A673 (cell line): Measurements from ENCODE around the gene MINDY2. TPM values are rescaled to one million over a fixed set of nuclear protein-coding genes. Genes with fewer than 3 reads are reported as not detected.
"Not testable (repeated sequence)": the region's sequence is repeated elsewhere in the genome, so short reads cannot be mapped to it uniquely, and the experiment has no call there.

Source experiments
- BruUV-seq: library from RNA; stranded (reverse); fragments of 400-500 nt; replicated peaks from 2 replicates; lab custom pipeline; 2021; lab: Mats Ljungman, UMichigan
- CTCF ChIA-PET: fragments of 300-600 bp; sonication (Branson Sonifier 250); formaldehyde crosslinking; loops from one replicate; lab custom pipeline; 2022; ENCODE audit warnings: antibody characterized with exemption; lab: Charles Lee
- POLR2A ChIA-PET: fragments of 300-600 bp; sonication (Branson Sonifier 250); formaldehyde crosslinking; loops from one replicate; lab custom pipeline; 2022; ENCODE audit warnings: antibody characterized with exemption; ENCODE audit not compliant: low non-redundant PET; lab: Charles Lee
- DNase-seq: peaks from one replicate; pipeline ENCODE4 v3.0.0-alpha.2; 2015; ENCODE audit warnings: low spot score
- H3K27ac ChIP-seq: fragments of 200-600 bp; sonication (generic); 2 replicates; pipeline ENCODE4 v1.5.1; 2016; ENCODE audit warnings: mixed run types, low read depth, mild to moderate bottlenecking, mixed read lengths, antibody characterized with exemption, low read length; ENCODE audit not compliant: poor library complexity, severe bottlenecking
- H3K27me3 ChIP-seq: fragments of 200-600 bp; sonication (generic); replicated peaks from 2 replicates; pipeline ENCODE4 v1.6.1; 2017; ENCODE audit warnings: mixed run types, low read depth, mild to moderate bottlenecking, mixed read lengths, antibody characterized with exemption, low read length; ENCODE audit not compliant: insufficient read depth, poor library complexity
- H3K36me3 ChIP-seq: fragments of 200-600 bp; sonication (generic); 2 replicates; pipeline ENCODE4 v1.6.1; 2016; ENCODE audit warnings: mixed run types, mild to moderate bottlenecking, mixed read lengths, antibody characterized with exemption, low read length; ENCODE audit not compliant: insufficient read depth, poor library complexity, severe bottlenecking
- H3K4me1 ChIP-seq: fragments of 200-600 bp; sonication (generic); 2 replicates; pipeline ENCODE4 v1.6.1; 2017; ENCODE audit warnings: mixed run types, mild to moderate bottlenecking, mixed read lengths, antibody characterized with exemption, low read length; ENCODE audit not compliant: insufficient read depth, poor library complexity, severe bottlenecking
- H3K4me3 ChIP-seq: fragments of 200-600 bp; sonication (generic); 2 replicates; pipeline ENCODE4 v1.5.1; 2016; ENCODE audit warnings: low read depth, mixed run types, mild to moderate bottlenecking, mixed read lengths, low read length; ENCODE audit not compliant: poor library complexity, severe bottlenecking
- H3K9me3 ChIP-seq: fragments of 200-600 bp; sonication (generic); 2 replicates; pipeline ENCODE4 v1.6.1; 2016; ENCODE audit warnings: mixed run types, low read depth, mild to moderate bottlenecking, mixed read lengths, antibody characterized with exemption, low read length; ENCODE audit not compliant: poor library complexity, severe bottlenecking
- CTCF ChIP-seq: fragments of 300-800, 200-600 bp; sonication (generic); conservative IDR thresholded peaks from 2 replicates; pipeline ENCODE4 v1.5.1; 2017; ENCODE audit warnings: low read depth, mild to moderate bottlenecking, antibody characterized with exemption, low read length, moderate library complexity, mixed read lengths
- EZH2 ChIP-seq: fragments of 200-600 bp; sonication (generic); IDR thresholded peaks from 2 replicates; pipeline ENCODE4 v1.6.1; 2017; ENCODE audit warnings: borderline replicate concordance, low read depth, mild to moderate bottlenecking, mixed read lengths, antibody characterized with exemption, low read length; ENCODE audit not compliant: poor library complexity, severe bottlenecking
- intact Hi-C: fragments of 100-400 bp; cut with micrococcal nuclease; formaldehyde crosslinking; loops from one replicate; pipeline ENCODE4 v1.10.0; 2022; ENCODE audit not compliant: unreplicated experiment
- total RNA-seq: library from RNA; stranded (reverse); gene quantifications from 2 replicates; pipeline ENCODE4 v1.2.3, GENCODE V29; 2021

Gene MINDY2
- total RNA-seq, 1 experiment from 2014 or later = 14.1 TPM

GRCh38 chr15:58762285-58762684, 8.8 kb upstream of the MINDY2 start:
- TF ChIP-seq EZH2 (no peak), CTCF (no peak)
- ChIA-PET POLR2A (no interaction called here), CTCF (no interaction called here)

GRCh38 chr15:58762731-58763130, 8.4 kb upstream of the MINDY2 start:
- intact Hi-C loops = loop anchor here (5.0 kb wide), 1 partner anchor 535 kb away; no protein-coding TSS in a partner anchor
- ChIA-PET CTCF (no interaction called here), POLR2A (no interaction called here)
- no peaks in the 10 kb centered on the region for H3K27me3 ChIP-seq
- no peak for DNase-seq
- no peaks in the 10 kb centered on the region for H3K4me1 ChIP-seq
- BruUV-seq = no TSS peak
- H3K36me3 ChIP-seq = no peaks in the 10 kb centered on the region
- TF ChIP-seq EZH2 = no peak
- TF ChIP-seq CTCF = no peak
- no peak overlapping the region for H3K27ac ChIP-seq
- peaks cover 10% of the 10 kb centered on the region for H3K9me3 ChIP-seq
- H3K4me3 ChIP-seq = no peak overlapping the region

More at GRCh38 chr15:58762285-58762684, 8.8 kb upstream of the MINDY2 start:
- no peaks in the 10 kb centered on the region for H3K4me1 ChIP-seq
- H3K36me3 ChIP-seq = no peaks in the 10 kb centered on the region
- no peak overlapping the region for H3K27ac ChIP-seq
- no TSS peak for BruUV-seq
- no peaks in the 10 kb centered on the region for H3K27me3 ChIP-seq
- H3K4me3 ChIP-seq = no peak overlapping the region
- intact Hi-C loops = loop anchor here (5.0 kb wide), 1 partner anchor 535 kb away; no protein-coding TSS in a partner anchor
- H3K9me3 ChIP-seq = peaks cover 10% of the 10 kb centered on the region
- no peak for DNase-seq

- intact Hi-C loops = loop anchor here (5.0 kb wide), 1 partner anchor 537 kb away; no protein-coding TSS in a partner anchor
- CTCF ChIA-PET = no interaction called here
- no peak for DNase-seq
- Histone ChIP-seq H3K27ac (no peak overlapping the region), H3K4me3 (no peak overlapping the region), H3K4me1 (no peaks in the 10 kb centered on the region), H3K27me3 (no peaks in the 10 kb centered on the region), H3K36me3 (no peaks in the 10 kb centered on the region), H3K9me3 (peaks cover 10% of the 10 kb centered on the region)
- no TSS peak for BruUV-seq
- TF ChIP-seq EZH2 = no peak
- POLR2A ChIA-PET = no interaction called here
Observed at GRCh38 chr15:58764468-58764867, 6.6 kb upstream of the MINDY2 start.

GRCh38 chr15:58766290-58766689, 4.8 kb upstream of the MINDY2 start:
- TF ChIP-seq CTCF (no peak), EZH2 (no peak)
- ChIA-PET POLR2A (interaction anchor here (0.6 kb wide), 1 partner anchor 1741 kb away, joined by 3 read pairs; no protein-coding TSS in a partner anchor), CTCF (no interaction called here)
- BruUV-seq = no TSS peak
- DNase-seq = no peak
- no peak overlapping the region for H3K27ac ChIP-seq
- intact Hi-C loops = no loop called here
- H3K4me3 ChIP-seq = no peak overlapping the region
- H3K36me3 ChIP-seq = no peaks in the 10 kb centered on the region
- H3K27me3 ChIP-seq = no peaks in the 10 kb centered on the region
- H3K4me1 ChIP-seq = no peaks in the 10 kb centered on the region
- peaks cover 10% of the 10 kb centered on the region for H3K9me3 ChIP-seq

- H3K27me3 ChIP-seq, H3K4me3 ChIP-seq, intact Hi-C loops, CTCF ChIA-PET, H3K36me3 ChIP-seq, BruUV-seq, DNase-seq, H3K27ac ChIP-seq, POLR2A ChIA-PET, H3K4me1 ChIP-seq: not testable (repeated sequence)
- H3K9me3 ChIP-seq = peaks cover 10% of the 10 kb centered on the region
Observed at GRCh38 chr15:58768601-58769004, 2.5 kb upstream of the MINDY2 start.
